Astrocyte (in vitro differentiated cells and primary cell): ENCODE measurements around the gene PTPRD.

Source experiments
- CTCF ChIP-seq: IDR thresholded peaks from 2 replicates; pipeline ENCODE4 v1.5.1; 2011; ENCODE audit warnings: low read depth, mild to moderate bottlenecking, inconsistent platforms, low read length, moderate library complexity; ENCODE audit not compliant: insufficient read depth
- EZH2 ChIP-seq: IDR thresholded peaks from 2 replicates; pipeline ENCODE4 v1.6.1; 2012; ENCODE audit warnings: mild to moderate bottlenecking, low read length, inconsistent platforms; ENCODE audit not compliant: insufficient read depth

DNA sequence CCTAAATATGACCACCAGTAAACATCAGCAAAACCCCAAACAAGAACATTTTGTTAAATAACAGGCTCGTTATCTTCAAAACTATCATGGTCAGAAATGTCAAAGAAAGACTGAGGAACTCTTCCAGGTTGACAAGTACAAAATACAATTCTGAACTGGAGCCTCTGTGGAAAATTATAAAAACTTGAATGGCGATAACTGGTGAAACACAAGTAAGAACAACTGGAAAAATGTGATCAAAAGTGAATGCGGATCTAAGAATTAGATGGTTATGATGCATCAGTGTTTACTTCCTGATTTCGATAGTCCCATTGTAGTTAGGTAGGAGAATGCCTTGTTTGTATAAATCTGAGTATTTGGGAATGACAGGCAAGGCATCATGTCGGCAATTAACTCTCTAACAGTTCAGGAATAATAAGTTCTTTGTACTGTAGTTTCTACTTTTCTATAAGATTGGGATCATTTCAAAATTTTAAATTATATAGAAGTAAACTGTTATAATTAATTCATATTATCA lies 2073.1 kb downstream of the PTPRD start:
- TF ChIP-seq CTCF (no peak), EZH2 (no peak)
